Panc1 (cell line): ENCODE data around the gene TMEM131L. TPM values are rescaled to one million over a fixed set of nuclear protein-coding genes. Genes with fewer than 3 reads are reported as not detected.

ENCODE experiments used
- ATAC-seq: fragments of 200-7000 bp; cut with Tn5 transposase; 2 replicates; pipeline ENCODE4 v1.9.1; 2020; ENCODE audit warnings: mild to moderate bottlenecking, moderate library complexity
- BruUV-seq: library from RNA; stranded (reverse); fragments of 400-500 nt; replicated peaks from 2 replicates; lab custom pipeline; 2021; lab: Mats Ljungman, UMichigan
- CTCF ChIA-PET: fragments of 300-600 bp; sonication (Branson Sonifier 250); formaldehyde crosslinking; loops from one replicate; lab custom pipeline; 2022; ENCODE audit warnings: antibody characterized with exemption; lab: Charles Lee
- POLR2A ChIA-PET: fragments of 300-600 bp; sonication (Branson Sonifier 250); formaldehyde crosslinking; loops from one replicate; lab custom pipeline; 2022; ENCODE audit warnings: antibody characterized with exemption; lab: Charles Lee
- DNase-seq: peaks from one replicate; pipeline ENCODE4 v3.0.0-alpha.2; 2010; ENCODE audit warnings: low read depth, low spot score
- H3K27ac ChIP-seq: 2 replicates; pipeline ENCODE4 v1.5.1; 2011; ENCODE audit warnings: mild to moderate bottlenecking, low read length, inconsistent platforms
- H3K27me3 ChIP-seq: fragments of 200-500 bp; sonication (Bioruptor generic); 2 replicates; pipeline ENCODE4 v1.6.0; 2014; ENCODE audit warnings: low read length, inconsistent platforms; ENCODE audit not compliant: control insufficient read depth, insufficient read depth
- H3K36me3 ChIP-seq: fragments of 200-500 bp; sonication (Bioruptor generic); 2 replicates; pipeline ENCODE4 v1.5.1; 2014; ENCODE audit warnings: inconsistent platforms, mild to moderate bottlenecking, low read length, moderate library complexity; ENCODE audit not compliant: control insufficient read depth, insufficient read depth
- H3K4me1 ChIP-seq: 2 replicates; pipeline ENCODE4 v1.5.1; 2011; ENCODE audit warnings: inconsistent platforms, mild to moderate bottlenecking, low read length, moderate library complexity; ENCODE audit not compliant: control insufficient read depth, insufficient read depth
- H3K4me3 ChIP-seq, 2 experiments: 2 replicates each; pipeline ENCODE4 v1.5.1; 2011 to 2012; ENCODE audit warnings: low read depth in 2 of 2, low read length in 2 of 2, mild to moderate bottlenecking in 2 of 2, inconsistent platforms in 1 of 2, moderate library complexity in 1 of 2
- H3K9me3 ChIP-seq: fragments of 200-500 bp; sonication (Bioruptor generic); 2 replicates; pipeline ENCODE4 v1.5.1; 2014; ENCODE audit warnings: low read depth, mild to moderate bottlenecking, inconsistent platforms, low read length, moderate library complexity; ENCODE audit not compliant: control insufficient read depth, insufficient read depth
- CTCF ChIP-seq: fragments of 450-650 bp; IDR thresholded peaks from 2 replicates; pipeline ENCODE4 v1.5.1; 2017; ENCODE audit warnings: mild to moderate bottlenecking
- POLR2AphosphoS5 ChIP-seq: IDR thresholded peaks from 2 replicates; pipeline ENCODE4 v1.6.1; 2012; ENCODE audit warnings: mild to moderate bottlenecking, low read depth, low read length, moderate library complexity
- REST ChIP-seq, 2 experiments: IDR thresholded peaks; 2 replicates each; pipeline ENCODE4 v1.6.1; 2011 to 2012; ENCODE audit warnings: low read depth in 2 of 2, control low read depth in 1 of 2, low read length in 1 of 2, mild to moderate bottlenecking in 1 of 2, moderate library complexity in 1 of 2; ENCODE audit not compliant: insufficient read depth in 1 of 2
- SIN3A ChIP-seq: IDR thresholded peaks from 2 replicates; pipeline ENCODE4 v1.6.1; 2012; ENCODE audit warnings: low read depth, mild to moderate bottlenecking, low read length, moderate library complexity, borderline replicate concordance; ENCODE audit not compliant: insufficient read depth
- TCF7L2 ChIP-seq: IDR thresholded peaks from 2 replicates; pipeline ENCODE4 v1.6.1; 2011; ENCODE audit warnings: mild to moderate bottlenecking, low read depth, low read length, inconsistent platforms
- in situ Hi-C: cut with HindIII; loops from 2 replicates; pipeline ENCODE4 v1.10.0; 2016; ENCODE audit warnings: low sequenced_read_pairs, low pct_unique_long_range_greater_than_20kb
- intact Hi-C: fragments of 100-400 bp; cut with micrococcal nuclease; formaldehyde crosslinking; loops from one replicate; pipeline ENCODE4 v1.10.0; 2022; ENCODE audit not compliant: unreplicated experiment
- total RNA-seq: library from RNA; stranded (reverse); gene quantifications from one replicate; pipeline ENCODE4 v1.2.1, GENCODE V29; 2021; ENCODE audit not compliant: unreplicated experiment

Gene TMEM131L
- total RNA-seq, 1 experiment from 2014 or later = 13.5 TPM

GRCh38 chr4:153467897-153468262 lies 1.7 kb downstream of the TMEM131L start:
- H3K27me3 ChIP-seq = no peaks in the 10 kb centered on the region
- ChIA-PET POLR2A (no interaction called here), CTCF (no interaction called here)
- peaks cover 18% of the 10 kb centered on the region for H3K4me1 ChIP-seq
- intact Hi-C loops (no loop called here), in situ Hi-C loops (no loop called here)
- H3K4me3 ChIP-seq = peak overlapping the region in 1 of 2 experiments; percentile 74; a peak in 2 of 4 replicates
- no peaks in the 10 kb centered on the region for H3K9me3 ChIP-seq
- TF ChIP-seq TCF7L2 = no peak
- ATAC-seq = no peak
- H3K36me3 ChIP-seq = peaks cover 2% of the 10 kb centered on the region; the same call in 1 of the 2 replicates
- no TSS peak for BruUV-seq
- H3K27ac ChIP-seq = no peak overlapping the region
- DNase-seq = no peak

GRCh38 chr4:153468587-153468986 lies 2.4 kb downstream of the TMEM131L start:
- ChIA-PET CTCF (no interaction called here), POLR2A (no interaction called here)
- BruUV-seq = no TSS peak
- Histone ChIP-seq H3K4me3 (no peak overlapping the region), H3K27me3 (no peaks in the 10 kb centered on the region), H3K36me3 (peaks cover 2% of the 10 kb centered on the region; the same call in 1 of the 2 replicates), H3K27ac (no peak overlapping the region), H3K4me1 (peaks cover 18% of the 10 kb centered on the region), H3K9me3 (no peaks in the 10 kb centered on the region)
- TF ChIP-seq TCF7L2 (no peak), CTCF (no peak), REST (IDR thresholded peaks at IDR 0.05; ENCODE audit: insufficient read depth in 1 of 2, low read depth in 2 of 2, low read length in 1 of 2) (no peak), SIN3A (no peak)
- in situ Hi-C loops (no loop called here), intact Hi-C loops (no loop called here)
- DNase-seq (no peak), ATAC-seq (no peak)

GRCh38 chr4:153469031-153469430 lies 2.9 kb downstream of the TMEM131L start:
- Histone ChIP-seq H3K27me3 (no peaks in the 10 kb centered on the region), H3K4me3 (no peak overlapping the region), H3K27ac (no peak overlapping the region), H3K36me3 (peaks cover 2% of the 10 kb centered on the region; the same call in 1 of the 2 replicates), H3K4me1 (peaks cover 18% of the 10 kb centered on the region), H3K9me3 (no peaks in the 10 kb centered on the region)
- in situ Hi-C loops (no loop called here), intact Hi-C loops (no loop called here)
- DNase-seq (no peak), ATAC-seq (no peak)
- TF ChIP-seq SIN3A = no peak
- TF ChIP-seq REST (IDR thresholded peaks at IDR 0.05; ENCODE audit: insufficient read depth in 1 of 2, low read depth in 2 of 2, low read length in 1 of 2) = no peak
- TF ChIP-seq TCF7L2 = no peak
- TF ChIP-seq CTCF = no peak
- TF ChIP-seq POLR2AphosphoS5 = no peak
- POLR2A ChIA-PET = interaction anchor here (0.6 kb wide), 1 partner anchor 67 kb away, joined by 4 read pairs; no protein-coding TSS in a partner anchor
- CTCF ChIA-PET = no interaction called here
- no TSS peak for BruUV-seq
